22Rv1 (cell line): ENCODE data around the gene NR1H2.

ENCODE experiments used
- CTCF ChIP-seq: fragments of 450-650 bp; IDR thresholded peaks from 2 replicates; pipeline ENCODE4 v1.5.1; 2017; ENCODE audit warnings: mild to moderate bottlenecking
- ZFX ChIP-seq: fragments of 450-650 bp; IDR thresholded peaks from 2 replicates; pipeline ENCODE4 v1.6.1; 2017; ENCODE audit warnings: antibody characterized with exemption, borderline replicate concordance

GRCh38 chr19:50333235-50333736, 43.0 kb upstream of the NR1H2 start:
- no peak; the same call in 1 of the 2 replicates for TF ChIP-seq CTCF
- TF ChIP-seq ZFX: no peak
